Femur (tissue), 1 donor: ENCODE measurements around the gene MAP3K21.
A peak's percentile ranks its signal among the peaks of the same experiment; 100 is the strongest.

Experiments
- DNase-seq: peaks from one replicate; pipeline ENCODE4 v3.0.0-alpha.2; 2017

The MAP3K21 gene

GRCh38 chr1:233326811-233327650, 493 bp upstream of the MAP3K21 start:
- peak; percentile 73 for DNase-seq

DNA sequence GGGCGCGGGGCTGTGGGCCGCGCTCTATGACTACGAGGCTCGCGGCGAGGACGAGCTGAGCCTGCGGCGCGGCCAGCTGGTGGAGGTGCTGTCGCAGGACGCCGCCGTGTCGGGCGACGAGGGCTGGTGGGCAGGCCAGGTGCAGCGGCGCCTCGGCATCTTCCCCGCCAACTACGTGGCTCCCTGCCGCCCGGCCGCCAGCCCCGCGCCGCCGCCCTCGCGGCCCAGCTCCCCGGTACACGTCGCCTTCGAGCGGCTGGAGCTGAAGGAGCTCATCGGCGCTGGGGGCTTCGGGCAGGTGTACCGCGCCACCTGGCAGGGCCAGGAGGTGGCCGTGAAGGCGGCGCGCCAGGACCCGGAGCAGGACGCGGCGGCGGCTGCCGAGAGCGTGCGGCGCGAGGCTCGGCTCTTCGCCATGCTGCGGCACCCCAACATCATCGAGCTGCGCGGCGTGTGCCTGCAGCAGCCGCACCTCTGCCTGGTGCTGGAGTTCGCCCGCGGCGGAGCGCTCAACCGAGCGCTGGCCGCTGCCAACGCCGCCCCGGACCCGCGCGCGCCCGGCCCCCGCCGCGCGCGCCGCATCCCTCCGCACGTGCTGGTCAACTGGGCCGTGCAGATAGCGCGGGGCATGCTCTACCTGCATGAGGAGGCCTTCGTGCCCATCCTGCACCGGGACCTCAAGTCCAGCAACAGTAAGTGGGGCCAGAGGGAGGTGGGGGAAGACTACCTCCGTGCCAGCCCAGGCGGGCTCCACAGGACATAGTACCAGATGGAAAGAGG, 808 bp downstream of the MAP3K21 start:
- DNase-seq: peak; percentile 21

GRCh38 chr1:233331676-233332519, 4.4 kb downstream of the MAP3K21 start:
- DNase-seq: no peak

DNA sequence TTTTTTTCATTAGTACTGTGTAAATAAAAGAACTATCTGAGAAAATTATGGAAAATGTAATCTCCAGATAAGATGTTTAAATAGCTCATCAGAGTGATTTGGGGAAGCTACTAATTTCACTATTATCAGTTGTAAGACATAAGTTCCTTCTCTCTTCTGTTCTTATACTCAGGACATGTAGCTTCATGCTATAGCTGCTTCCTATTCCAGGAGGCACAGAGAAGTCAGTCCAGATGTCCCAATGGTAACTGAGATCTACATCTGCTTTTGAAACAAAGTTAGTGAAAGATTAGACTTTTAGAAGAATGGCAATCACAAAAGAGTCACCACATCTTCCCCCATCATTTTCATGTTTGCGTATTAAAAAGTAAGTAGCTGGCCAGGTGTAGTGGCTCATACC, 5.6 kb downstream of the MAP3K21 start:
- no peak for DNase-seq

DNA sequence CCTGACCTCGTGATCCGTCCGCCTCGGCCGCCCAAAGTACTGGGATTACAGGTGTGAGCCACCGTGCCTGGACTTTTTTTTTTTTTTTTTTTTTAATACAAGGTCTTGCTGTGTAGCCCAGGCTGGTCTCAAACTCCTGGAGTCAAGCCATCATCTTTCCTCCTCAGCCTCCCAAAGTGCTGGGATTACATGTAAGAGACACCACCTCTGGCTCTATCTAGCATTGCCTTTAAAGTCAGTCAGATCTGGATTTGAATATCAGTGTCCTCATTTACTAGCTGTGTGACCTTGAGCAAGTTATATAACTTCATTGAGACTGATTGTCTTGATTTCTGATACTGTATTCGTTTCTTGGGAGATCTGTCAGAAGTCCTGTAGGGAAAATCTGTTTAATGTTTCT, 6.6 kb downstream of the MAP3K21 start:
- no peak for DNase-seq

GRCh38 chr1:233336554-233337456, 9.3 kb downstream of the MAP3K21 start:
- no peak for DNase-seq

- no peak for DNase-seq
Measured at GRCh38 chr1:233337505-233337904, 10.0 kb downstream of the MAP3K21 start.

DNA sequence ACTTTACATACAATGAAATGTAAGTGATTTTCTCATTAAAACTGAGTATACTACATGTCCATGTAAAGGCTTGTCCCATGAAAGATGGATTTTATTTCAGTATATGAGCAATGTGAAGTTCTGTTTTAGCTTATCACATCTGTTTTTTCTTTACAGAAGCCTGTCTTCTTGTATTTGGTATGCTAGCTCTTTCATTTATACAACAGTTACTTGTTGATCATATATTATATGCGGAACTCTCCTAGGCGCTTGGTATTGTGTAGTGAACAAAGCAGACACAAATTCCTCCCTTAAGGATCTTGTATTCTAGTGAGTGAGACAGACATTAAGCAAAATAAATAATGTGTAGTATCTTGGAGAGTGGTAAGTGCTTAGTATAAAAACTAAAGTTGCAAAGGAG, 10.6 kb downstream of the MAP3K21 start:
- DNase-seq: no peak

- no peak for DNase-seq
Measured at GRCh38 chr1:233340031-233340555, 12.6 kb downstream of the MAP3K21 start.

GRCh38 chr1:233340966-233341516, 13.5 kb downstream of the MAP3K21 start:
- DNase-seq: no peak

DNA sequence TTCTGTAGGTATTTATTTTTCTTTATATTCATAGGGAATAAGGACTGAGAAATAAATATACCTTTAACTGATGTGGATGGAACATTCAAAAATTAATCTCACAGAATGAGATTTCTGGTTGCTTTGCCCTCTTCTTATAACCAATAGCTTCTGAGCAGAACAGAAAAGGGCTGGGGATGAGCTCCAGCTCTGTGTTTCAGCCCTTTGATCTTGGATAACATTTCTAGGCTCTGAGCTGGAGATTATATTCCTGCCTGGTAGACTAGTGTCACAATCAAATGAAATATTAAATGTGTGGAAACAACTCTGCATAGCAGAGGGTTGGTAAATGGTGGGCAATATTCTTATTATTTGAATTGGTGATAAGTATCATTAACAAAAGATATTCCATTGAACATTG, 14.6 kb downstream of the MAP3K21 start:
- DNase-seq: no peak

DNA sequence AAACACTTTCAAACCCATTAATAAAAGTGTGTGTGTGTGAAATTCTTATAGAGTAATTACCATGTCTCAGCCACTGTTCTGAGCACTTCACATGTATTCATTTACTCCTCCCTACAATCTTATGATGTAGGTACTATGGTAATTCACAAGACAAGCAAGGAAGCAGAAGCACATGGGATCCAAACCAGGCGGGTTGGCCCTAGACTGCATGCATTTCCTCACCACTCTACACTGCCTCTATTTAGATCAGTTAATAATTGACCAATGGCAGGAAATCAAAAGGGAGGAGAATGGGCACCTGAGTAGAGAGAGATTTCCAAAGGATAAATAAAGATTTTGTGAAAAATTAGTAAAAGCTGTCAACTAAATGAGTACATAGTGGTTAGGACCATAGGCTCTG, 15.7 kb downstream of the MAP3K21 start:
- no peak for DNase-seq

- DNase-seq: no peak
Measured at GRCh38 chr1:233347338-233347737, 19.8 kb downstream of the MAP3K21 start.

- no peak for DNase-seq
Measured at GRCh38 chr1:233349137-233349536, 21.6 kb downstream of the MAP3K21 start.

- no peak for DNase-seq
Measured at GRCh38 chr1:233354983-233355382, 27.5 kb downstream of the MAP3K21 start.

DNA sequence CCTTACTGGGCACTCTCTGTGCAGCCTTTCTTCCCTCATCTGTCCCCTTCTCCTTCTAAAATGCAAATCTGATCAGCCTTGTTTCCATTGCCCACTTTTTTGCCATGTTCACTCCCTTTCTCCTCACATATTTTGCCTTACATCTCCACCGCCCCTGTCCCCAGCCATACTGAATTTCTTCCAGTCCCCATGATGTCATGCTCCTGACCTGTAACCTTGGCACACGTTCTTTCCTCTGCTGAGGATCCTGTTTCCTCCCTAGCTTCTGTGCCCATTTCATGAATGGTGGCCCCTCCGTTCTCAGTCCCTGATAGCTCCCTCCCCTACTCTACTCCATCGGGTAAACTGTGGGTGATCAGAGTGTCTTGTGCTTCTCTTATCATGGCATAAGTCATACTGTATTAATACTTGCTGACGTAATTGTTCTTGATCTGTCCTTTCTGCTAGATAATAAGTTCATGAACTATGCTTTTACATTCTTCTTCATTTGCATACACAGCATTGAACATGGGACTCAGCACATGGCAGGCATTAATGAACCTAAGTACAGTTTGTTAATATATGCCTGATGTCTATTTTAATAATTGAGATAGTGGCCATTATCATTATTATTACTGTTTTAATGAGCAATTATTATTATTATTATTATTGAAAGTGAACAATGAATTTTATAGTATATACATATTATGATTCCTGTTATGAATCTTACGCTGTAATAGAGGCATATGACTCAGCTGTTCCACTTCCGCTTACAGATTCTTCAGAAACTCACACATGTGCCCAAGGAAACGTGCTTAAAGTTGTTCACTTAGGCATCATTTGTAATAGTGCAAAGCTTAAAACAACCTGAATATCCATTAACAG, 28.5 kb downstream of the MAP3K21 start:
- DNase-seq: no peak

DNA sequence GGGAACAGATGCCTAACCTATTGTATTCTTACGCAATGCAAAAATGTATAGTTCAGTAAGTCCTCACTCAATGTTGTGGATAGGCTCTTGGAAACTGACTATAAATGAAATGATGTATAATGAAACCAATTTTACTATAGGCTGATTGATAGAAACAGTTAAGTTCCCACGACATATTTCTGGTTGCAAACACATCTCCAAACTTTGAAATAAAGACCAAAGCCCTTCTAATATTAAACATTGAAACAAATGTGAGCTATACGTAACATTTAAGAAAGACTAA, 29.1 kb downstream of the MAP3K21 start:
- no peak for DNase-seq

- no peak for DNase-seq
Measured at GRCh38 chr1:233357595-233358397, 30.3 kb downstream of the MAP3K21 start.

DNA sequence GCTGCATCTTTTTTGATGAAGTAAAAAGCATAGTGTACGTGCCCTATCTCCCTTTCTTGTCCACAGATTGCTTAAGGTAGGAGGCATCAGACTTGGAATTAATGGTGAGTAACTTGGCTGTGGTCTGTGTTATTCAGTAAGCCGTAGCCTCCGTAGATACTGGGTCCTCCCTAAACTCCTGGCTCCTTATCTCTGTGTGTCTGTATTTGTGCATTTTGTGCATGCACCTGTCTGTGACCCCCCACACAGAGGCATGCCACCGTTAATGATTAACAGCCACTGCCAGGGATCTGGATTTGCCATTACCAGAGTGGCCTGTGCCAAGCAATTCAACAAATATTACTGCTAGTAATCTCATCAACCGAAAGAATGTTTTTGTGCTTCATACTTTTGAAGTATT, 31.9 kb downstream of the MAP3K21 start:
- DNase-seq: no peak

DNA sequence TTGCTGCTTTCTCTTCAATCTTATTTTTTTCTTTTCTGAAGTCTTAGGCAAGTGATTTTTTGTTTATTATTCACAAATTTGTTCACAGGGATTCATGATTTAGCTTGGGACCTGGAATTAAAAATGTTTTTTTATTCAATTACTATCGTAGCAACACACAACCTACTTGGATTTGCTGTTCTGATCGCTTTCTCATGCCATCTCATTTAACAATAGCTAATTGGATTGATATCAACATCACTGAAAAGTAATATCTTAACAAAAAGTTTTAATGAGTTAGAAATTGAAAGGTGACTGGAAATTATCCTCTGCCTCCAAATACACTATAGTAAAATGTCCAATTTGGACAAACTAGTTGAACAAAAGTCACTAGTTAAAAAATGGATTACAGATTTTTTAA, 32.4 kb downstream of the MAP3K21 start:
- DNase-seq: no peak
